ENCODE results near the gene PPP1R9A. TPM values are rescaled to one million over a fixed set of nuclear protein-coding genes. Genes with fewer than 3 reads are reported as not detected.

The PPP1R9A gene
- total and polyA plus RNA-seq, 2 donors from 2014 or later: 2.6 to 25.7 TPM

GRCh38 chr7:94980418-94981142 lies 73.2 kb downstream of the PPP1R9A start:
- Histone ChIP-seq H3K27ac (ENCODE audit: low read depth in 2 of 2, low read length in 2 of 2) (no peak overlapping the region), H3K4me1 (ENCODE audit: control insufficient read depth in 2 of 3, insufficient read depth in 2 of 3, low read depth in 1 of 3, low read length in 3 of 3) (no peaks in the 10 kb centered on the region), H3K9ac (ENCODE audit: low read length in 3 of 3) (no peak overlapping the region), H3K36me3 (ENCODE audit: control insufficient read depth in 2 of 3, insufficient read depth in 3 of 3, low read length in 3 of 3) (no peaks in the 10 kb centered on the region), H3K4me3 (ENCODE audit: low read length in 3 of 3) (no peak overlapping the region), H3K27me3 (ENCODE audit: control insufficient read depth, insufficient read depth, low read length) (no peaks in the 10 kb centered on the region), H3K9me3 (ENCODE audit: control insufficient read depth in 2 of 3, insufficient read depth in 1 of 3, low read length in 3 of 3) (no peaks in the 10 kb centered on the region)
- FAIRE-seq (no peak), DNase-seq (no peak)
- TF ChIP-seq, protein P1, sequence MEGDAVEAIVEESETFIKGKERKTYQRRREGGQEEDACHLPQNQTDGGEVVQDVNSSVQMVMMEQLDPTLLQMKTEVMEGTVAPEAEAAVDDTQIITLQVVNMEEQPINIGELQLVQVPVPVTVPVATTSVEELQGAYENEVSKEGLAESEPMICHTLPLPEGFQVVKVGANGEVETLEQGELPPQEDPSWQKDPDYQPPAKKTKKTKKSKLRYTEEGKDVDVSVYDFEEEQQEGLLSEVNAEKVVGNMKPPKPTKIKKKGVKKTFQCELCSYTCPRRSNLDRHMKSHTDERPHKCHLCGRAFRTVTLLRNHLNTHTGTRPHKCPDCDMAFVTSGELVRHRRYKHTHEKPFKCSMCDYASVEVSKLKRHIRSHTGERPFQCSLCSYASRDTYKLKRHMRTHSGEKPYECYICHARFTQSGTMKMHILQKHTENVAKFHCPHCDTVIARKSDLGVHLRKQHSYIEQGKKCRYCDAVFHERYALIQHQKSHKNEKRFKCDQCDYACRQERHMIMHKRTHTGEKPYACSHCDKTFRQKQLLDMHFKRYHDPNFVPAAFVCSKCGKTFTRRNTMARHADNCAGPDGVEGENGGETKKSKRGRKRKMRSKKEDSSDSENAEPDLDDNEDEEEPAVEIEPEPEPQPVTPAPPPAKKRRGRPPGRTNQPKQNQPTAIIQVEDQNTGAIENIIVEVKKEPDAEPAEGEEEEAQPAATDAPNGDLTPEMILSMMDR (IDR thresholded peaks at IDR 0.05; ENCODE audit: borderline replicate concordance, extremely low read depth, insufficient read depth): no peak
- intact Hi-C loops (cut with DNase I): no loop called here

DNA sequence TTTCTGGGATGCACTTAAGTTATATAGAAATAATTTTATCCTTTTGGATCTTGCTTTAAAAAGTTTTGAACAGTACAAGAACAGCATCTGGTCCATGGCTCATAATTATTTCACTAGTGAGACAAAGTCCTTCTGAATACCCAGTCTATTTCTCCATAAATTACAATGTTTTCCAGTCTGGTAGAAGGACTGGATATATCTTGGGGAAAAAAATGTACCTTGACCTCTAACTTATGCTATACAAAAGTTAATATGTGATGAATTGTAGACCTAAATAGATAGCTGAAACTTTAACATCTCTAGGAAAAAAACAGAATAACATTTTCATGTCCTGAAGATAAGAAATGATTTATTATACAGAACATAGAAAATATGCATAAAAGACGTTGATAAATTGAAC lies 88.5 kb downstream of the PPP1R9A start:
- intact Hi-C loops (cut with DNase I): no loop called here
- no peak for FAIRE-seq

DNA sequence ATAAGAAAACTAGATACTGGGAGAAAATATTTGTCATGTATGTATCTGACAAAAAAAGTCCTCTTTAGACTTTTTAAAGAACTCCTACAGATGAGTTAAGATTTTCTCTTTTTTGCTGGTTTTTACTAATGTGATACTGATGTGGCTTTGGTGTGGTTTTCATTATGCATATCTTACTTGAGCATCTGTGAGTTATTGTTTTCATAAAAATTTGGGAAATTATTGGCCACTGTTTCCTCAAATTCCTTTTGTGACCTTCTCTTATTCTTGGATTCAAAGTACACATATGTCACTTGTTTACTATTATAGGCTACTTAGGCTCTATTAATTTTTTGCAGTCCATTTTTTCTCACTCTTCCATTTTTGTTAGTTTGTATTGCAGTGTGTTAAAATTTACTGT lies 89.0 kb downstream of the PPP1R9A start:
- Histone ChIP-seq H3K9ac (ENCODE audit: low read length in 3 of 3) (no peak overlapping the region), H3K4me3 (ENCODE audit: low read length in 3 of 3) (no peak overlapping the region), H3K27ac (ENCODE audit: low read depth in 2 of 2, low read length in 2 of 2) (no peak overlapping the region), H3K27me3 (ENCODE audit: control insufficient read depth, insufficient read depth, low read length) (no peaks in the 10 kb centered on the region), H3K36me3 (ENCODE audit: control insufficient read depth in 2 of 3, insufficient read depth in 3 of 3, low read length in 3 of 3) (no peaks in the 10 kb centered on the region), H3K4me1 (ENCODE audit: control insufficient read depth in 2 of 3, insufficient read depth in 2 of 3, low read depth in 1 of 3, low read length in 3 of 3) (no peaks in the 10 kb centered on the region), H3K9me3 (ENCODE audit: control insufficient read depth in 2 of 3, insufficient read depth in 1 of 3, low read length in 3 of 3) (no peaks in the 10 kb centered on the region)
- FAIRE-seq: no peak
- TF ChIP-seq, protein P1 (IDR thresholded peaks at IDR 0.05; ENCODE audit: borderline replicate concordance, extremely low read depth, insufficient read depth): no peak
- no peak for DNase-seq
- intact Hi-C loops (cut with DNase I): no loop called here

More for the DNA sequence above, 88.5 kb downstream of the PPP1R9A start:
- H3K4me3 ChIP-seq (ENCODE audit: low read length in 3 of 3): no peak overlapping the region
- no peaks in the 10 kb centered on the region for H3K27me3 ChIP-seq (ENCODE audit: control insufficient read depth, insufficient read depth, low read length)
- peak in 1 of 5 donors; percentile 25 for DNase-seq
- no peak overlapping the region for H3K9ac ChIP-seq (ENCODE audit: low read length in 3 of 3)
- no peaks in the 10 kb centered on the region for H3K4me1 ChIP-seq (ENCODE audit: control insufficient read depth in 2 of 3, insufficient read depth in 2 of 3, low read depth in 1 of 3, low read length in 3 of 3)
- TF ChIP-seq, protein P1 (IDR thresholded peaks at IDR 0.05; ENCODE audit: borderline replicate concordance, extremely low read depth, insufficient read depth): no peak
- no peak overlapping the region for H3K27ac ChIP-seq (ENCODE audit: low read depth in 2 of 2, low read length in 2 of 2)
- no peaks in the 10 kb centered on the region for H3K9me3 ChIP-seq (ENCODE audit: control insufficient read depth in 2 of 3, insufficient read depth in 1 of 3, low read length in 3 of 3)
- no peaks in the 10 kb centered on the region for H3K36me3 ChIP-seq (ENCODE audit: control insufficient read depth in 2 of 3, insufficient read depth in 3 of 3, low read length in 3 of 3)
